ENCODE measurements around the gene OLFM3. TPM values are rescaled to one million over a fixed set of nuclear protein-coding genes. Genes with fewer than 3 reads are reported as not detected.

OLFM3 gene
- total RNA-seq, 1 donor: not detected

DNA sequence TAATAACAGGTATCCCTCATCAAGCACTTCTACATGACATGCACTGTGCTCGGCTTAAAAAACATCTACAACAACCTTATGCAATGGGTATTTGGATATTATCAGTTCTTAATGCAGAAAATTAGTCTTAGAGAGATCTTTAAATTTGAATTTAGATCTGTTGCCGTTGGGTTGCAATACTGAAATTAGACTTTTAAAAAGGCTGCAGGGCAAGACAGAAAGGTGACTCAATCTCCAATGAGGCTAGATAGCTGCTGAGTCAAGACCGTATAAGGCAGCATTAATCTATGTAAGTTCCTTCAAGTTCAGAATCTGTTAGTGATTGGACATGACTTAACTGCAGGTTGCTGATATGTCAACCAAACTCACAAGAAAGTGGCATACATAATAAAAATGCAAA, 37.3 kb downstream of the OLFM3 start:
- TF ChIP-seq, protein P1, sequence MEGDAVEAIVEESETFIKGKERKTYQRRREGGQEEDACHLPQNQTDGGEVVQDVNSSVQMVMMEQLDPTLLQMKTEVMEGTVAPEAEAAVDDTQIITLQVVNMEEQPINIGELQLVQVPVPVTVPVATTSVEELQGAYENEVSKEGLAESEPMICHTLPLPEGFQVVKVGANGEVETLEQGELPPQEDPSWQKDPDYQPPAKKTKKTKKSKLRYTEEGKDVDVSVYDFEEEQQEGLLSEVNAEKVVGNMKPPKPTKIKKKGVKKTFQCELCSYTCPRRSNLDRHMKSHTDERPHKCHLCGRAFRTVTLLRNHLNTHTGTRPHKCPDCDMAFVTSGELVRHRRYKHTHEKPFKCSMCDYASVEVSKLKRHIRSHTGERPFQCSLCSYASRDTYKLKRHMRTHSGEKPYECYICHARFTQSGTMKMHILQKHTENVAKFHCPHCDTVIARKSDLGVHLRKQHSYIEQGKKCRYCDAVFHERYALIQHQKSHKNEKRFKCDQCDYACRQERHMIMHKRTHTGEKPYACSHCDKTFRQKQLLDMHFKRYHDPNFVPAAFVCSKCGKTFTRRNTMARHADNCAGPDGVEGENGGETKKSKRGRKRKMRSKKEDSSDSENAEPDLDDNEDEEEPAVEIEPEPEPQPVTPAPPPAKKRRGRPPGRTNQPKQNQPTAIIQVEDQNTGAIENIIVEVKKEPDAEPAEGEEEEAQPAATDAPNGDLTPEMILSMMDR (IDR thresholded peaks at IDR 0.05; ENCODE audit: insufficient read depth, low read length): no peak
- no peak for DNase-seq (ENCODE audit: low read depth)

GRCh38 chr1:101957771-101958170, 39.0 kb downstream of the OLFM3 start:
- no peak overlapping the region for H3K4me3 ChIP-seq (ENCODE audit: low read depth, low read length)
- TF ChIP-seq, protein P1 (IDR thresholded peaks at IDR 0.05; ENCODE audit: insufficient read depth, low read length): no peak
- no peak for DNase-seq (ENCODE audit: low read depth)

More for the DNA sequence above, 37.3 kb downstream of the OLFM3 start:
- no peak overlapping the region for H3K4me3 ChIP-seq (ENCODE audit: low read depth, low read length)

GRCh38 chr1:101953623-101954022, 43.1 kb downstream of the OLFM3 start:
- H3K4me3 ChIP-seq (ENCODE audit: low read depth, low read length): no peak overlapping the region
- TF ChIP-seq, protein P1 (IDR thresholded peaks at IDR 0.05; ENCODE audit: insufficient read depth, low read length): no peak
- no peak for DNase-seq (ENCODE audit: low read depth)

GRCh38 chr1:101945884-101946283, 50.8 kb downstream of the OLFM3 start:
- no peak overlapping the region for H3K4me3 ChIP-seq (ENCODE audit: low read depth, low read length)
- no peak for DNase-seq (ENCODE audit: low read depth)
- TF ChIP-seq, protein P1 (IDR thresholded peaks at IDR 0.05; ENCODE audit: insufficient read depth, low read length): no peak

GRCh38 chr1:101943237-101943636, 53.5 kb downstream of the OLFM3 start:
- TF ChIP-seq, protein P1 (IDR thresholded peaks at IDR 0.05; ENCODE audit: insufficient read depth, low read length): no peak
- H3K4me3 ChIP-seq (ENCODE audit: low read depth, low read length): no peak overlapping the region
- DNase-seq (ENCODE audit: low read depth): no peak

- TF ChIP-seq, protein P1 (IDR thresholded peaks at IDR 0.05; ENCODE audit: insufficient read depth, low read length): no peak
- DNase-seq (ENCODE audit: low read depth): no peak
- no peak overlapping the region for H3K4me3 ChIP-seq (ENCODE audit: low read depth, low read length)
Measured at GRCh38 chr1:101942516-101943193, 54.1 kb downstream of the OLFM3 start.

- TF ChIP-seq, protein P1 (IDR thresholded peaks at IDR 0.05; ENCODE audit: insufficient read depth, low read length): no peak
- H3K4me3 ChIP-seq (ENCODE audit: low read depth, low read length): no peak overlapping the region
- no peak for DNase-seq (ENCODE audit: low read depth)
Measured at GRCh38 chr1:101938681-101939080, 58.0 kb downstream of the OLFM3 start.

Measured in fibroblast of the aortic adventitia (primary cell).